K562 (cell line): ENCODE results near the gene HOXB4. TPM values are rescaled to one million over a fixed set of nuclear protein-coding genes. Genes with fewer than 3 reads are reported as not detected.

ENCODE experiments used
- ETS1 ChIP-seq: conservative IDR thresholded peaks from 2 replicates; pipeline ENCODE4 v1.6.1; 2011; ENCODE audit warnings: low read depth, mild to moderate bottlenecking, low read length; ENCODE audit not compliant: control insufficient read depth
- ETS2 ChIP-seq: IDR thresholded peaks from 2 replicates; pipeline ENCODE4 v1.6.1; 2016; ENCODE audit warnings: borderline replicate concordance, missing genetic modification characterization, mild to moderate bottlenecking, moderate library complexity, missing compliant biosample characterization; ENCODE audit not compliant: poor library complexity, severe bottlenecking
- GTF2E2 ChIP-seq: fragments of 200-800 bp; sonication (Bioruptor generic); IDR thresholded peaks from 2 replicates; pipeline ENCODE4 v1.6.1; 2016; ENCODE audit warnings: missing genetic modification characterization, missing compliant biosample characterization
- GTF2F1 ChIP-seq: IDR thresholded peaks from 2 replicates; pipeline ENCODE4 v1.6.1; 2011; ENCODE audit warnings: low read depth, low read length, improper control_type of control experiment
- L3MBTL2 ChIP-seq: fragments of 450-650 bp; IDR thresholded peaks from 2 replicates; pipeline ENCODE4 v1.6.1; 2016; ENCODE audit warnings: mild to moderate bottlenecking, moderate library complexity
- PHTF2 ChIP-seq: fragments of 250-450 bp; sonication (Bioruptor Pico); IDR thresholded peaks from 2 replicates; pipeline ENCODE4 v1.5.0; 2021; ENCODE audit warnings: mild to moderate bottlenecking
- PTTG1 ChIP-seq: fragments of 450-650 bp; IDR thresholded peaks from 2 replicates; pipeline ENCODE4 v1.6.1; 2016; ENCODE audit warnings: low read depth, mild to moderate bottlenecking, missing genetic modification characterization, missing compliant biosample characterization
- SIN3B ChIP-seq: fragments of 450-650 bp; IDR thresholded peaks from 2 replicates; pipeline ENCODE4 v1.6.1; 2017; ENCODE audit warnings: low read depth, mild to moderate bottlenecking, moderate library complexity
- ZBTB40 ChIP-seq, 2 experiments: fragments of 450-650 bp in 1 of 2; sonication (generic) in 1 of 2; formaldehyde crosslinking in 1 of 2; IDR thresholded peaks; 2 replicates each; pipeline versions ENCODE4 v1.7.1 to v1.9.0; 2016 to 2022; ENCODE audit warnings: inconsistent platforms in 1 of 2, mild to moderate bottlenecking in 1 of 2, missing genetic modification reagents in 1 of 2
- ZNF518B ChIP-seq: fragments of 250-450 bp; sonication (Bioruptor Pico); IDR thresholded peaks from 2 replicates; pipeline ENCODE4 v1.5.0; 2021; ENCODE audit warnings: mild to moderate bottlenecking, moderate library complexity
- ZNF717 ChIP-seq: fragments of 250-450 bp; sonication (Bioruptor Pico); IDR thresholded peaks from 2 replicates; pipeline ENCODE4 v1.5.0; 2021
- polyA plus RNA-seq, 8 experiments: library from polyadenylated mRNA; depleted of rRNA in 4 of 8; stranded (reverse) in 5 of 8; unstranded in 3 of 8; fragments of >200 nt; fragmentation: Nextera tagmentation in 2 of 8; fragmentation: Illumina TruSeq in 1 of 8; extraction: Ambion mirVana in 2 of 8; extraction: Trizol in 1 of 8; gene quantifications; 2 replicates each; pipeline versions ENCODE4 v1.2.1 to v1.2.3, GENCODE V29; 2011 to 2014; ENCODE audit warnings: inconsistent platforms in 1 of 8, missing spikeins in 1 of 8
- total RNA-seq, 7 experiments: library from RNA; depleted of rRNA in 6 of 7; stranded (reverse); fragments of >200 nt in 6 of 7; fragmentation: Illumina TruSeq in 2 of 7; extraction: Trizol in 2 of 7; gene quantifications; 2 replicates each; pipeline versions ENCODE4 v1.2.1 to v1.2.3, GENCODE V29; 2011 to 2021; ENCODE audit warnings: low replicate concordance in 1 of 7
- TF ChIP-seq, protein P1 (sequence below): IDR thresholded peaks from 2 replicates; pipeline ENCODE4 v1.6.1; 2012; ENCODE audit warnings: low read depth, low read length, improper control_type of control experiment, borderline replicate concordance

HOXB4 gene
- total and polyA plus RNA-seq, 9 of the 15 experiments (the other 6 are each of a cell fraction or from before 2014, with no cell fraction given), result 1.6 to 34.9 (median 14.9) TPM

- TF ChIP-seq ZBTB40 (IDR thresholded peaks at IDR 0.05) (no peak), ZBTB40 (CRISPR knock-in tag; IDR thresholded peaks at IDR 0.05) (no peak), ZNF518B (CRISPR knock-in tag) (no peak), L3MBTL2 (peak; percentile 81), ZNF717 (CRISPR knock-in tag) (no peak), GTF2E2 (tag) (0 out of 2 replicates have a peak, but pooled peaks have one; percentile 42), SIN3B (no peak), ETS1 (no peak), PTTG1 (tag) (no peak), ETS2 (tag) (no peak), PHTF2 (CRISPR knock-in tag) (no peak), GTF2F1 (no peak)
- TF ChIP-seq, protein P1, sequence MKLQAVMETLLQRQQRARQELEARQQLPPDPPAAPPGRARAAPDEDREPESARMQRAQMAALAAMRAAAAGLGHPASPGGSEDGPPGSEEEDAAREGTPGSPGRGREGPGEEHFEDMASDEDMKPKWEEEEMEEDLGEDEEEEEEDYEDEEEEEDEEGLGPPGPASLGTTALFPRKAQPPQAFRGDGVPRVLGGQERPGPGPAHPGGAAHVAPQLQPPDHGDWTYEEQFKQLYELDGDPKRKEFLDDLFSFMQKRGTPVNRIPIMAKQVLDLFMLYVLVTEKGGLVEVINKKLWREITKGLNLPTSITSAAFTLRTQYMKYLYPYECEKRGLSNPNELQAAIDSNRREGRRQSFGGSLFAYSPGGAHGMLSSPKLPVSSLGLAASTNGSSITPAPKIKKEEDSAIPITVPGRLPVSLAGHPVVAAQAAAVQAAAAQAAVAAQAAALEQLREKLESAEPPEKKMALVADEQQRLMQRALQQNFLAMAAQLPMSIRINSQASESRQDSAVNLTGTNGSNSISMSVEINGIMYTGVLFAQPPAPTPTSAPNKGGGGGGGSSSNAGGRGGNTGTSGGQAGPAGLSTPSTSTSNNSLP, result no peak
Measured at GRCh38 chr17:48605409-48605919, 27.3 kb upstream of the HOXB4 start (continued).
